IMR-90 (cell line): ENCODE results near the gene DYSF. TPM values are rescaled to one million over a fixed set of nuclear protein-coding genes. Genes with fewer than 3 reads are reported as not detected.

Experiments used
- ATAC-seq: fragments of 200-7000 bp; cut with Tn5 transposase; 2 replicates; pipeline ENCODE4 v1.9.1; 2020; ENCODE audit warnings: low read depth, mild to moderate bottlenecking, moderate library complexity
- BruUV-seq: library from RNA; stranded (reverse); fragments of 400-500 nt; replicated peaks from 2 replicates; lab custom pipeline; 2021; lab: Mats Ljungman, UMichigan
- CTCF ChIA-PET: fragments of 300-600 bp; formaldehyde crosslinking; extraction: SDS; loops from one replicate; lab custom pipeline; 2021; ENCODE audit warnings: antibody characterized with exemption; lab: Yijun Ruan, JAX
- POLR2A ChIA-PET: fragments of 300-600 bp; sonication (Branson Sonifier 250); formaldehyde crosslinking; loops from one replicate; lab custom pipeline; 2022; ENCODE audit warnings: antibody characterized with exemption; ENCODE audit not compliant: unreplicated experiment; lab: Charles Lee
- DNase-seq: peaks from one replicate; pipeline ENCODE4 v3.0.0; 2013
- H2AFZ ChIP-seq: replicated peaks from 2 replicates; pipeline ENCODE3; 2013; ENCODE audit warnings: low read length, mild to moderate bottlenecking; ENCODE audit not compliant: poor library complexity
- H2AK5ac ChIP-seq: 2 replicates; pipeline ENCODE4 v1.6.1; 2013; ENCODE audit warnings: low read depth, low read length, inconsistent platforms
- H2AK9ac ChIP-seq: replicated peaks from 2 replicates; pipeline ENCODE3; 2013; ENCODE audit warnings: mild to moderate bottlenecking, low read depth, low read length, moderate library complexity; ENCODE audit not compliant: poor library complexity
- H2BK120ac ChIP-seq: 2 replicates; pipeline ENCODE4 v1.6.1; 2013; ENCODE audit warnings: low read depth, low read length, inconsistent platforms
- H2BK15ac ChIP-seq: 3 replicates; pipeline ENCODE4 v1.6.1; 2013; ENCODE audit warnings: low read depth, low read length, inconsistent platforms
- H2BK20ac ChIP-seq: 2 replicates; pipeline ENCODE4 v1.6.1; 2013; ENCODE audit warnings: low read depth, mild to moderate bottlenecking, inconsistent platforms, low read length, moderate library complexity
- H2BK5ac ChIP-seq: 2 replicates; pipeline ENCODE4 v1.6.1; 2013; ENCODE audit warnings: mild to moderate bottlenecking, low read depth, low read length, inconsistent platforms; ENCODE audit not compliant: poor library complexity, severe bottlenecking
- H3K14ac ChIP-seq: replicated peaks from 2 replicates; pipeline ENCODE4 v1.6.1; 2013; ENCODE audit warnings: low read depth, low read length, inconsistent platforms
- H3K18ac ChIP-seq: 2 replicates; pipeline ENCODE4 v1.6.1; 2013; ENCODE audit warnings: low read depth, low read length, control low read depth
- H3K23ac ChIP-seq: 2 replicates; pipeline ENCODE4 v1.6.1; 2013; ENCODE audit warnings: low read depth, low read length, inconsistent platforms
- H3K27ac ChIP-seq: 2 replicates; pipeline ENCODE4 v1.5.1; 2013; ENCODE audit warnings: mild to moderate bottlenecking, control low read depth, low read length; ENCODE audit not compliant: insufficient read depth
- H3K27me3 ChIP-seq: 2 replicates; pipeline ENCODE4 v1.6.1; 2013; ENCODE audit warnings: low read length; ENCODE audit not compliant: control insufficient read depth, insufficient read depth
- H3K36me3 ChIP-seq: 2 replicates; pipeline ENCODE4 v1.6.1; 2013; ENCODE audit warnings: low read length, mixed read lengths; ENCODE audit not compliant: control insufficient read depth, insufficient read depth
- H3K4ac ChIP-seq: 2 replicates; pipeline ENCODE4 v1.6.1; 2013; ENCODE audit warnings: low read depth, low read length, inconsistent platforms
- H3K4me1 ChIP-seq: 2 replicates; pipeline ENCODE4 v1.6.1; 2013; ENCODE audit warnings: low read length, mixed read lengths; ENCODE audit not compliant: control insufficient read depth, insufficient read depth
- H3K4me2 ChIP-seq: 2 replicates; pipeline ENCODE4 v1.6.1; 2013; ENCODE audit warnings: low read depth, mild to moderate bottlenecking, control low read depth, low read length, moderate library complexity
- H3K4me3 ChIP-seq: 2 replicates; pipeline ENCODE4 v1.5.1; 2013; ENCODE audit warnings: low read depth, mild to moderate bottlenecking, control low read depth, low read length, moderate library complexity; ENCODE audit not compliant: insufficient read depth
- H3K56ac ChIP-seq: 2 replicates; pipeline ENCODE4 v1.6.1; 2013; ENCODE audit warnings: low read length, inconsistent platforms; ENCODE audit not compliant: insufficient read depth; ENCODE audit errors: extremely low read depth
- H3K79me1 ChIP-seq, 2 experiments: 2 replicates each; pipeline ENCODE4 v1.6.1; 2013; ENCODE audit warnings: low read length in 2 of 2, inconsistent platforms in 1 of 2, low read depth in 1 of 2
- H3K9ac ChIP-seq: 2 replicates; pipeline ENCODE4 v1.6.1; 2013; ENCODE audit warnings: low read depth, low read length, control low read depth
- H3K9me1 ChIP-seq: 2 replicates; pipeline ENCODE4 v1.6.1; 2013; ENCODE audit warnings: low read length, inconsistent platforms; ENCODE audit not compliant: insufficient read depth
- H3K9me3 ChIP-seq: 2 replicates; pipeline ENCODE4 v1.6.1; 2013; ENCODE audit warnings: low read length; ENCODE audit not compliant: control insufficient read depth, insufficient read depth
- H4K20me1 ChIP-seq: 2 replicates; pipeline ENCODE4 v1.6.1; 2013; ENCODE audit warnings: low read length, inconsistent platforms; ENCODE audit not compliant: insufficient read depth
- H4K5ac ChIP-seq: 2 replicates; pipeline ENCODE4 v1.6.1; 2013; ENCODE audit warnings: mild to moderate bottlenecking, low read depth, low read length, control low read depth
- H4K8ac ChIP-seq, 2 experiments: 2 replicates each; pipeline ENCODE4 v1.6.1; 2013; ENCODE audit warnings: low read depth in 2 of 2, low read length in 2 of 2, control low read depth in 1 of 2, inconsistent platforms in 1 of 2
- H4K91ac ChIP-seq: 2 replicates; pipeline ENCODE4 v1.6.1; 2013; ENCODE audit warnings: low read depth, low read length, inconsistent platforms; ENCODE audit not compliant: insufficient read depth
- CHD1 ChIP-seq: IDR thresholded peaks from 2 replicates; pipeline ENCODE4 v1.6.1; 2012; ENCODE audit warnings: low read depth, low read length, improper control_type of control experiment
- FOS ChIP-seq: fragments of 150-350 bp; IDR thresholded peaks from 2 replicates; pipeline ENCODE4 v1.6.1; 2016; ENCODE audit warnings: low read depth, low read length
- MXI1 ChIP-seq: IDR thresholded peaks from 2 replicates; pipeline ENCODE4 v1.6.1; 2012; ENCODE audit warnings: low read depth, mild to moderate bottlenecking, low read length, moderate library complexity, borderline replicate concordance
- WGBS, 2 experiments: methylation state at CpG; one replicate each; pipeline versions ENCODE4 v1.1.5 to v1.1.7; 2013; ENCODE audit warnings: missing lambda C conversion rate in 2 of 2; ENCODE audit not compliant: insufficient read length in 1 of 2; ENCODE audit errors: extremely low coverage in 2 of 2; 5-methylcytosine and 5-hydroxymethylcytosine counted together
- dilution Hi-C: fragments of 300-500 bp; cut with HindIII; formaldehyde crosslinking; loops from one replicate; pipeline ENCODE4 v1.14.3; 2018; ENCODE audit warnings: low sequenced_read_pairs; ENCODE audit not compliant: unreplicated experiment
- in situ Hi-C: fragments of 300-500 bp; cut with MboI; formaldehyde crosslinking; loops from 3 replicates; pipeline ENCODE4 v1.14.3; 2019; ENCODE audit warnings: low sequenced_read_pairs, inconsistent platforms, mixed read lengths
- intact Hi-C: fragments of 100-400 bp; cut with micrococcal nuclease; formaldehyde crosslinking; loops from 2 replicates; pipeline ENCODE4 v1.10.0; 2022
- polyA plus RNA-seq, 3 experiments: library from polyadenylated mRNA; depleted of rRNA; stranded (reverse); fragments of >200 nt; gene quantifications; 2 replicates each; pipeline ENCODE4 v1.2.3, GENCODE V29; 2012; ENCODE audit warnings: low replicate concordance in 1 of 3
- total RNA-seq: library from RNA; depleted of rRNA; stranded (reverse); fragments of >200 nt; gene quantifications from 2 replicates; pipeline ENCODE4 v1.2.3, GENCODE V29; 2012
- TF ChIP-seq, protein P1 (sequence below): conservative IDR thresholded peaks from 2 replicates; pipeline ENCODE4 v1.5.1; 2012; ENCODE audit warnings: mild to moderate bottlenecking, low read depth, low read length, improper control_type of control experiment

DYSF gene
- total and polyA plus RNA-seq, 2 of the 4 experiments (the other 2 are of a cell fraction) = 0.09 to 0.18 TPM

DNA sequence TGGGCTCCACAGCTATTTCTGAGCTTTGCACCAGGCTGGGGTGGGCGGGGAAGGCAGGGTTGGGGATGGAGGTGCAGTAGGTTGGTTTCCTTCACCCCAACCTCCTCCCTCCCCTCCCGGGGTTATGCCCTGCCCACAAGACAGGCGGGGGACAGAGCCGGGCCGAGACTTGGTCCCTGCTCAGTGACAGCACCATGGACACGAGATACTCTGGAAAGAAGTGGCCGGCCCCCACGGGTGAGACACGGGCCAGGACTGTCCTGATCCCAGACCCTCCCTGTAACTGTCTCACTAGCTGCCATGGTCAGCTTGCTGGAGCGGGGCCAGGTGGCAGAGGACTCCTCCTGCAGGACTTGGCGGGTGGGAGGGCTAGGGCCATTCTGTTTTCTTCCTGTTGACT is 59.7 kb downstream of the DYSF start:
- H2AK5ac ChIP-seq = no peak overlapping the region
- H4K8ac ChIP-seq = no peak overlapping the region
- no peak overlapping the region for H3K23ac ChIP-seq
- CTCF ChIA-PET = interaction anchor here (1.4 kb wide), 1 partner anchor 214 kb away, joined by 10 read pairs; no protein-coding TSS in a partner anchor
- H3K4ac ChIP-seq = no peak overlapping the region
- intact Hi-C loops = loop anchor here (5.0 kb wide), 1 partner anchor 291 kb away; no protein-coding TSS in a partner anchor
- H3K36me3 ChIP-seq = no peaks in the 10 kb centered on the region
- H3K4me3 ChIP-seq = no peak overlapping the region
- H4K20me1 ChIP-seq = 0 out of 2 replicates have a peak, but pooled peaks cover 4% of the 10 kb centered on the region
- no peaks in the 10 kb centered on the region for H3K79me1 ChIP-seq
- no peak overlapping the region for H2BK120ac ChIP-seq
- no peaks in the 10 kb centered on the region; the same call in 1 of the 2 replicates for H3K9me1 ChIP-seq
- no peak overlapping the region for H2BK5ac ChIP-seq
- peaks cover 50% of the 10 kb centered on the region for H3K27me3 ChIP-seq
- H3K18ac ChIP-seq = no peak overlapping the region
- no peak overlapping the region for H2AK9ac ChIP-seq
- in situ Hi-C loops = loop anchor here (5.0 kb wide), 1 partner anchor 216 kb away; no protein-coding TSS in a partner anchor
- no peaks in the 10 kb centered on the region for H3K9me3 ChIP-seq
- H3K14ac ChIP-seq = no peak overlapping the region
- no peak overlapping the region for H2AFZ ChIP-seq
- no peak overlapping the region for H3K27ac ChIP-seq
- no peak overlapping the region for H4K91ac ChIP-seq
- no peak for ATAC-seq
- no peak for DNase-seq
- H3K4me1 ChIP-seq = no peaks in the 10 kb centered on the region
- dilution Hi-C loops = no loop called here
- H3K4me2 ChIP-seq = no peak overlapping the region
- no peak for TF ChIP-seq MXI1
- no peak for TF ChIP-seq CHD1
- TF ChIP-seq FOS = no peak
- TF ChIP-seq, protein P1, sequence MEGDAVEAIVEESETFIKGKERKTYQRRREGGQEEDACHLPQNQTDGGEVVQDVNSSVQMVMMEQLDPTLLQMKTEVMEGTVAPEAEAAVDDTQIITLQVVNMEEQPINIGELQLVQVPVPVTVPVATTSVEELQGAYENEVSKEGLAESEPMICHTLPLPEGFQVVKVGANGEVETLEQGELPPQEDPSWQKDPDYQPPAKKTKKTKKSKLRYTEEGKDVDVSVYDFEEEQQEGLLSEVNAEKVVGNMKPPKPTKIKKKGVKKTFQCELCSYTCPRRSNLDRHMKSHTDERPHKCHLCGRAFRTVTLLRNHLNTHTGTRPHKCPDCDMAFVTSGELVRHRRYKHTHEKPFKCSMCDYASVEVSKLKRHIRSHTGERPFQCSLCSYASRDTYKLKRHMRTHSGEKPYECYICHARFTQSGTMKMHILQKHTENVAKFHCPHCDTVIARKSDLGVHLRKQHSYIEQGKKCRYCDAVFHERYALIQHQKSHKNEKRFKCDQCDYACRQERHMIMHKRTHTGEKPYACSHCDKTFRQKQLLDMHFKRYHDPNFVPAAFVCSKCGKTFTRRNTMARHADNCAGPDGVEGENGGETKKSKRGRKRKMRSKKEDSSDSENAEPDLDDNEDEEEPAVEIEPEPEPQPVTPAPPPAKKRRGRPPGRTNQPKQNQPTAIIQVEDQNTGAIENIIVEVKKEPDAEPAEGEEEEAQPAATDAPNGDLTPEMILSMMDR = no peak
- H3K9ac ChIP-seq = no peak overlapping the region
- WGBS, 2 experiments = 52% methylated on average over 3 of the region's 11 CpGs; no CpG with 5 or more reads in 1 of the 2 experiments
- no peak overlapping the region for H2BK20ac ChIP-seq
- POLR2A ChIA-PET = no interaction called here
- no TSS peak for BruUV-seq
- no peak overlapping the region for H4K5ac ChIP-seq
- no peak overlapping the region for H2BK15ac ChIP-seq
- no peak overlapping the region for H3K56ac ChIP-seq
